ENCODE results near the gene EYS. TPM values are rescaled to one million over a fixed set of nuclear protein-coding genes. Genes with fewer than 3 reads are reported as not detected.

Gene EYS
- total and polyA plus RNA-seq, 2 of the 13 experiments (the other 11 are each of a cell fraction or from before 2014, with no cell fraction given) = 0.04 to 0.07 TPM

GRCh38 chr6:63940056-63940455 lies 1767.0 kb downstream of the EYS start:
- TF ChIP-seq FUBP1 (CRISPR knock-in tag; IDR thresholded peaks at IDR 0.05; ENCODE audit: borderline replicate concordance) (no peak), NR2F1 (CRISPR knock-in tag; IDR thresholded peaks at IDR 0.05) (no peak), ZNF891 (CRISPR knock-in tag; IDR thresholded peaks at IDR 0.05) (no peak), ZNF296 (CRISPR knock-in tag; conservative IDR thresholded peaks at IDR 0.05) (no peak), ZNF724P (CRISPR knock-in tag; IDR thresholded peaks at IDR 0.05; ENCODE audit: borderline replicate concordance) (no peak), ATF3 (CRISPR knock-in tag; IDR thresholded peaks at IDR 0.05) (no peak), TMF1 (CRISPR knock-in tag; IDR thresholded peaks at IDR 0.05; ENCODE audit: low read depth) (no peak), HDAC2 (CRISPR knock-in tag; IDR thresholded peaks at IDR 0.05) (no peak), ADNP (CRISPR knock-in tag; IDR thresholded peaks at IDR 0.05) (no peak), SMARCE1 (IDR thresholded peaks at IDR 0.05; ENCODE audit: borderline replicate concordance) (no peak), XBP1 (CRISPR knock-in tag; IDR thresholded peaks at IDR 0.05) (no peak), CCAR2 (optimal IDR thresholded peaks at IDR 0.05; ENCODE audit: low read depth, low read length) (no peak)
- in situ Hi-C loops (cut with HindIII; ENCODE audit: extremely low pct_ligation_motif_present, low pct_unique_long_range_greater_than_20kb) (no loop called here), intact Hi-C loops (cut with micrococcal nuclease; ENCODE audit: unreplicated experiment) (no loop called here)
- Histone ChIP-seq H3K79me2 (ENCODE audit: insufficient read depth, low read length) (no peaks in the 10 kb centered on the region), H3K4me3 (replicated peaks in 1 of 3; ENCODE audit: insufficient read depth in 1 of 3, low read depth in 2 of 3, low read length in 3 of 3) (no peak overlapping the region), H3K27ac (ENCODE audit: extremely low read length, insufficient read depth, low read length) (no peak overlapping the region), H2AFZ (ENCODE audit: low read length) (no peak overlapping the region), H3K36me3 (replicated peaks in 1 of 2; ENCODE audit: control insufficient read depth in 1 of 2, insufficient read depth in 2 of 2, low read length in 2 of 2) (no peaks in the 10 kb centered on the region), H3K9me3 (ENCODE audit: low read length) (no peaks in the 10 kb centered on the region), H3K27me3 (ENCODE audit: control insufficient read depth in 1 of 2, insufficient read depth in 2 of 2, low read length in 2 of 2) (no peaks in the 10 kb centered on the region), H3K4me1 (ENCODE audit: insufficient read depth, low read length) (peaks cover 47% of the 10 kb centered on the region), H3K4me2 (ENCODE audit: low read depth, low read length) (no peak overlapping the region), H4K20me1 (ENCODE audit: insufficient read depth, low read length) (no peaks in the 10 kb centered on the region), H3K9ac (ENCODE audit: insufficient read depth, low read depth, low read length) (no peak overlapping the region)
- no peak for DNase-seq (ENCODE audit: low spot score)
- ChIA-PET POLR2A (no interaction called here), CTCF (ENCODE audit: low intra/inter-chr PET ratio, low total read pairs) (no interaction called here)
- no TSS peak for BruUV-seq (replicated peaks)
- ATAC-seq = no peak
- 81% methylated on average over 1 of the region's 1 CpG for WGBS (ENCODE audit: low lambda C conversion rate)
- FAIRE-seq = no peak

Data from HepG2 (cell line).